GM19193 (cell line): ENCODE measurements around the gene FAM184B.

Source experiments
- POLR2A ChIP-seq: IDR thresholded peaks from 4 replicates; pipeline ENCODE4 v1.6.1; 2011; ENCODE audit not compliant: insufficient read depth, insufficient read length; ENCODE audit errors: extremely low read depth

The FAM184B gene

GRCh38 chr4:17712166-17712565 lies 69.3 kb downstream of the FAM184B start:
- TF ChIP-seq POLR2A, result no peak

GRCh38 chr4:17709763-17710068 lies 71.7 kb downstream of the FAM184B start:
- TF ChIP-seq POLR2A, result no peak

GRCh38 chr4:17708992-17709762 lies 72.2 kb downstream of the FAM184B start:
- TF ChIP-seq POLR2A, result no peak

- TF ChIP-seq POLR2A, result no peak
These were observed 73.8 kb downstream of the FAM184B start for GRCh38 chr4:17707671-17708070.

GRCh38 chr4:17705107-17705506 lies 76.3 kb downstream of the FAM184B start:
- no peak for TF ChIP-seq POLR2A

GRCh38 chr4:17704020-17704650 lies 77.3 kb downstream of the FAM184B start:
- TF ChIP-seq POLR2A, result no peak

GRCh38 chr4:17702641-17703040 lies 78.8 kb downstream of the FAM184B start:
- TF ChIP-seq POLR2A, result no peak

- TF ChIP-seq POLR2A, result no peak
These were observed 79.5 kb downstream of the FAM184B start for GRCh38 chr4:17701882-17702281.

- TF ChIP-seq POLR2A, result no peak
These were observed 80.1 kb downstream of the FAM184B start for GRCh38 chr4:17701138-17701839.

- no peak for TF ChIP-seq POLR2A
These were observed 82.0 kb downstream of the FAM184B start for GRCh38 chr4:17699380-17699779.

- no peak for TF ChIP-seq POLR2A
These were observed 83.3 kb downstream of the FAM184B start for GRCh38 chr4:17698116-17698515.

- TF ChIP-seq POLR2A, result no peak
These were observed 86.1 kb downstream of the FAM184B start for GRCh38 chr4:17695341-17695740.

- TF ChIP-seq POLR2A, result no peak
These were observed 86.9 kb downstream of the FAM184B start for GRCh38 chr4:17694552-17694951.

GRCh38 chr4:17690898-17691297 lies 90.5 kb downstream of the FAM184B start:
- TF ChIP-seq POLR2A, result no peak

GRCh38 chr4:17690135-17690534 lies 91.3 kb downstream of the FAM184B start:
- no peak for TF ChIP-seq POLR2A

- no peak for TF ChIP-seq POLR2A
These were observed 93.4 kb downstream of the FAM184B start for GRCh38 chr4:17688011-17688441.
